Transverse colon (tissue), 4 donors: ENCODE data around the gene HECW1. TPM values are rescaled to one million over a fixed set of nuclear protein-coding genes. Genes with fewer than 3 reads are reported as not detected.

ENCODE experiments used
- DNase-seq: peaks from one replicate; pipeline ENCODE4 v3.0.0-alpha.2; 2019
- H3K27ac ChIP-seq, 4 donors: fragments of 200-600 bp; sonication (generic); 2 replicates each; pipeline ENCODE4 v1.5.1; 2016 to 2018; ENCODE audit warnings: inconsistent platforms in 4 of 4
- H3K27me3 ChIP-seq: fragments of 200-600 bp; sonication (generic); 2 replicates; pipeline ENCODE4 v1.5.1; 2017; ENCODE audit warnings: inconsistent platforms
- H3K36me3 ChIP-seq, 4 donors: fragments of 200-600 bp; sonication (generic); 2 replicates each; pipeline ENCODE4 v1.5.1; 2017 to 2019; ENCODE audit warnings: inconsistent platforms in 4 of 4
- H3K4me1 ChIP-seq, 4 donors: fragments of 200-600 bp; sonication (generic); 2 replicates each; pipeline ENCODE4 v1.5.1; 2017 to 2020; ENCODE audit warnings: inconsistent platforms in 4 of 4
- H3K4me3 ChIP-seq, 4 donors: fragments of 200-600 bp; sonication (generic); 1 replicate in 1 of 4; 2 replicates in 3 of 4; pipeline versions ENCODE4 v1.5.1 to v1.6.1; 2017 to 2019; ENCODE audit warnings: inconsistent platforms in 4 of 4
- H3K9me3 ChIP-seq, 2 donors: fragments of 200-600 bp; sonication (generic); 2 replicates each; pipeline ENCODE4 v1.5.1; 2017 to 2019; ENCODE audit warnings: inconsistent platforms in 2 of 2
- EP300 ChIP-seq: sonication (generic); formaldehyde crosslinking; IDR thresholded peaks from one replicate; pipeline ENCODE4 v1.6.1; 2017; ENCODE audit warnings: antibody characterized with exemption, low read depth
- POLR2A ChIP-seq: fragments of 450-650 bp; IDR thresholded peaks from one replicate; pipeline ENCODE4 v1.6.1; 2016; ENCODE audit warnings: antibody characterized with exemption, mild to moderate bottlenecking, moderate library complexity
- POLR2AphosphoS5 ChIP-seq, 3 donors: sonication (generic); formaldehyde crosslinking; IDR thresholded peaks; one replicate each; pipeline ENCODE4 v1.6.1; 2016; ENCODE audit warnings: antibody characterized with exemption in 3 of 3
- WGBS, 2 donors: methylation state at CpG; one replicate each; pipeline ENCODE4 v1.1.5; 2018; ENCODE audit warnings: low coverage in 1 of 2; 5-methylcytosine and 5-hydroxymethylcytosine counted together
- in situ Hi-C, 4 donors: fragments of 200-750 bp; cut with MboI; loops; one replicate each; pipeline versions ENCODE4 v1.15.0 to v1.15.1; 2017; ENCODE audit warnings: low sequenced_read_pairs in 3 of 4, low pct_ligation_motif_present in 1 of 4, low pct_unique_long_range_greater_than_20kb in 1 of 4
- intact Hi-C: fragments of 100-400 bp; cut with DNase I; formaldehyde crosslinking; loops from one replicate; pipeline ENCODE4 v1.15.1; 2023; ENCODE audit warnings: low total_unique reads
- total RNA-seq, 4 donors: library from RNA; depleted of rRNA; stranded (reverse); fragments of >200 nt; gene quantifications; one replicate each; pipeline ENCODE4 v1.1.0, GENCODE V29; 2016
- TF ChIP-seq, protein P1 (sequence below), 5 experiments: fragments of 200-600 bp in 3 of 5; fragments of 450-650 bp in 2 of 5; sonication (generic) in 3 of 5; IDR thresholded peaks; 1 replicate in 2 of 5; 2 replicates in 3 of 5; pipeline ENCODE4 v1.5.1; 2016 to 2017; ENCODE audit warnings: antibody characterized with exemption in 5 of 5, inconsistent platforms in 3 of 5, mild to moderate bottlenecking in 2 of 5, moderate library complexity in 1 of 5

HECW1 gene
- total RNA-seq, 4 donors from 2014 or later = 1.1 to 1.4 TPM; not detected in 2

DNA sequence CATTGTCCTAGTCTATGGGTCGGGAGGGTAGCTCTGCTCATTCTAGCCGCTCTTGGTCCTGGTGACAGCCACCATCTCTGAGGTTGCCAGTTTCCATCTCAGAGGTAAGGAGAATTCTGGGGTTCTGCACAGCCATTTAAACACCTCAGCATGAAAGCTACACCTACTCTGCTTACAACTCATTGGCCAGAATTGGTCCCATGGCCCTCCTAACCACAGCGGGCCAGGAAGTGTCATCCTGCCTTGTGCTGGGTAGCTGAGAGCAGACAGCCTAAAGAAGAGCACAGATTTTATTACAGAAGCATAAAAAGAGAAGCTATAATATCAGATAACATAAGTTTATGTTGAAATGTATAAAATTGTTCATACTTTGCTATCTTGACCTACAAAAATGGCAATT is 152.7 kb downstream of the HECW1 start:
- H3K4me1 ChIP-seq = no peaks in the 10 kb centered on the region
- intact Hi-C loops (no loop called here), in situ Hi-C loops (loop anchor here in 1 of 4 donors (25.0 kb wide), 2 partner anchors 303 to 447 kb away; no protein-coding TSS in a partner anchor)
- no peaks in the 10 kb centered on the region for H3K9me3 ChIP-seq
- no peaks in the 10 kb centered on the region for H3K27me3 ChIP-seq
- H3K4me3 ChIP-seq = no peak overlapping the region
- no peaks in the 10 kb centered on the region for H3K36me3 ChIP-seq
- 81 to 85% methylated on average over 2 to 3 of the region's 3 CpGs for WGBS, 2 donors
- no peak for DNase-seq
- H3K27ac ChIP-seq = no peak overlapping the region
- TF ChIP-seq EP300 = no peak
- TF ChIP-seq POLR2A = no peak
- no peak for TF ChIP-seq POLR2AphosphoS5 (IDR thresholded peaks at IDR 0.05)
- TF ChIP-seq, protein P1, sequence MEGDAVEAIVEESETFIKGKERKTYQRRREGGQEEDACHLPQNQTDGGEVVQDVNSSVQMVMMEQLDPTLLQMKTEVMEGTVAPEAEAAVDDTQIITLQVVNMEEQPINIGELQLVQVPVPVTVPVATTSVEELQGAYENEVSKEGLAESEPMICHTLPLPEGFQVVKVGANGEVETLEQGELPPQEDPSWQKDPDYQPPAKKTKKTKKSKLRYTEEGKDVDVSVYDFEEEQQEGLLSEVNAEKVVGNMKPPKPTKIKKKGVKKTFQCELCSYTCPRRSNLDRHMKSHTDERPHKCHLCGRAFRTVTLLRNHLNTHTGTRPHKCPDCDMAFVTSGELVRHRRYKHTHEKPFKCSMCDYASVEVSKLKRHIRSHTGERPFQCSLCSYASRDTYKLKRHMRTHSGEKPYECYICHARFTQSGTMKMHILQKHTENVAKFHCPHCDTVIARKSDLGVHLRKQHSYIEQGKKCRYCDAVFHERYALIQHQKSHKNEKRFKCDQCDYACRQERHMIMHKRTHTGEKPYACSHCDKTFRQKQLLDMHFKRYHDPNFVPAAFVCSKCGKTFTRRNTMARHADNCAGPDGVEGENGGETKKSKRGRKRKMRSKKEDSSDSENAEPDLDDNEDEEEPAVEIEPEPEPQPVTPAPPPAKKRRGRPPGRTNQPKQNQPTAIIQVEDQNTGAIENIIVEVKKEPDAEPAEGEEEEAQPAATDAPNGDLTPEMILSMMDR (IDR thresholded peaks at IDR 0.05) = no peak

DNA sequence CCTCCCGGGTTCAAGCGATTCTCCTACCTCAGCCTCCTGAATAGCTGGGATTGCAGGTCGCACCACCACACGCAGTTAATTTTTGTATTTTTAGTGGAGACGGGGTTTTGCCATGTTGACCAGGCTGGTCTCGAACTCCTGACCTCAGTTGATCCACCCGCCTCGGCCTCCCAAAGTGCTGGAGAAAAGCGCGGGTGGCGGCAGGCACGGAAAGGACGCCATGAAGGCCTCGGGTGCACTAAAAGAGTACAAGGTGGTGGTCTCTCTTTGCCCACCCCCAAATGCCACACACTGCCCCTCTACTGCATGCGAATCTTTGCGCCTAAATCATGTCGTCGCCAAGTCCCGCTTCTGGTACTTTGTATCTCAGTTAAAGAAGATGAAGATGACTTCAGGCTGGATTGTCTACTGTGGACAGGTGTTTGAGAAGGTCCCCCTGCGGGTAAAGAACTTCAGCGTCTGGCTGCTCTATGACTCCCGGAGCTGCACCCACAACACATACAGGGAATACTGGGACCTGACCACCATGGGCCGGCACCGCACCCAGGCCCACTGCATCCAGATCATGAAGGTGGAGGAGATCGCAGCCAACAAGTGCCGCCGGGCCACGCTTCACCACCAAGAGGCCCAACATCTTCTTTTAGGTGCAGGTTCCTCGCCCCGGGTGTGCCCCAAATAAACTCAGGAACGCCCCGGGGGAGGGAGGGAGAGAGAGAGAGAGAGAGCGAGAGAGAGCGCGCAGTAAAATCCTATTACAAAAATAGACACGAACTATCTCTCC is 161.7 kb downstream of the HECW1 start:
- H3K27me3 ChIP-seq = no peaks in the 10 kb centered on the region
- in situ Hi-C loops (loop anchor here in 1 of 4 donors (25.0 kb wide), 2 partner anchors 312 to 438 kb away; no protein-coding TSS in a partner anchor), intact Hi-C loops (no loop called here)
- H3K4me3 ChIP-seq = no peak overlapping the region
- TF ChIP-seq POLR2AphosphoS5 (IDR thresholded peaks at IDR 0.05) (no peak), EP300 (no peak), POLR2A (no peak)
- TF ChIP-seq, protein P1 (IDR thresholded peaks at IDR 0.05) = no peak
- no peaks in the 10 kb centered on the region for H3K9me3 ChIP-seq
- no peaks in the 10 kb centered on the region for H3K36me3 ChIP-seq
- no peaks in the 10 kb centered on the region for H3K4me1 ChIP-seq
- DNase-seq = no peak
- 96 to 100% methylated on average over 2 to 36 of the region's 36 CpGs for WGBS, 2 donors
- no peak overlapping the region for H3K27ac ChIP-seq

DNA sequence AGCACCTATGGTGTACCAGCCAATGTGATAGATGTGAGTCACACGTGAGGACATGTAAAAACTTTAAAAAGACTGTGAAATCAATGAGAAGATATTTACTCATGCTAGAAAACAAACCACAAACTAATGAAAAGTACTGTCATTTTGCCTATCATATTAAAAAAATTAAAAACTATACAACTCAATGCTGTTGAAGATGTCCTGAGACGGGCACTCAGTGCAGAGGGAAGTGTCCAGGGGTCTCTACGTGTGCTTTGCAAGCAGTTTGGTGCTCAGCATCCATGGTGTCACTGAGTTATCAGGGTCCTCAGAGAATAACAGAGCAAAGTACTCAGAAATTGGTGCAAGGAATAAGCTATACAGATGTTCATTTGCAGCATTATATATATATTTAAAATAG is 162.3 kb downstream of the HECW1 start:
- Histone ChIP-seq H3K36me3 (no peaks in the 10 kb centered on the region), H3K27me3 (no peaks in the 10 kb centered on the region), H3K4me3 (no peak overlapping the region), H3K27ac (no peak overlapping the region), H3K4me1 (no peaks in the 10 kb centered on the region), H3K9me3 (no peaks in the 10 kb centered on the region)
- in situ Hi-C loops = loop anchor here in 1 of 4 donors (25.0 kb wide), 2 partner anchors 312 to 438 kb away; no protein-coding TSS in a partner anchor
- 78% methylated on average over 3 of the region's 3 CpGs; no CpG with 5 or more reads in 1 of the 2 donors for WGBS, 2 donors
- TF ChIP-seq, protein P1 (IDR thresholded peaks at IDR 0.05) = no peak
- TF ChIP-seq POLR2AphosphoS5 (IDR thresholded peaks at IDR 0.05) = no peak
- no peak for TF ChIP-seq POLR2A
- TF ChIP-seq EP300 = no peak
- intact Hi-C loops = no loop called here
- no peak for DNase-seq

DNA sequence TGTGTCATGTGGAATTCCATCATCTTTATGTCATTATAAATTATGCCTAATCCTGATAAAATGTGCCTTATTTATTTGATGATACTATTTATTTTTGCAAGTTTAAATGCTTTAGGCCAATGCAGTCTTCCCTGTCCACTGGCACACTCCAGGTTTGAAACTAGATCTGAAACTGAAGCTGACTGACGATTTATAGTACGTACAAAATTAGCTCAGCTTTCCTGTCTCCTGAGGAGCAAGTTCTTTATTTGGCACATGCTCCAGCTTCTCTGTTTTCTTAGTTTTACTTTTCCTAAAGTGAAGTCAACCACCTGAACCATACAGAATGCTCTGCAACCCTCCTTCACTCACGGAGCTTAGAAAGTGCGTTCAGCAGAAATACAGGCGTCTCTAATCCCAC is 164.1 kb downstream of the HECW1 start:
- Histone ChIP-seq H3K4me3 (no peak overlapping the region), H3K27me3 (no peaks in the 10 kb centered on the region), H3K4me1 (no peaks in the 10 kb centered on the region), H3K27ac (no peak overlapping the region), H3K36me3 (no peaks in the 10 kb centered on the region), H3K9me3 (no peaks in the 10 kb centered on the region)
- 73 to 75% methylated on average over 5 of the region's 5 CpGs for WGBS, 2 donors
- no peak for DNase-seq
- intact Hi-C loops (no loop called here), in situ Hi-C loops (no loop called here)
- no peak for TF ChIP-seq POLR2AphosphoS5 (IDR thresholded peaks at IDR 0.05)
